ENCODE data around the gene NUP37. TPM values are rescaled to one million over a fixed set of nuclear protein-coding genes. Genes with fewer than 3 reads are reported as not detected.

The NUP37 gene
- polyA plus RNA-seq, 3 donors, result 11.1 to 23.0 (median 20.9) TPM

- intact Hi-C loops (cut with micrococcal nuclease), result loop anchor here (5.0 kb wide), 2 partner anchors 55 to 60 kb away; partner anchors contain the start of genes NUP37 (in 1 of the 2) and PARPBP (in 1 of the 2)
- H3K79me2 ChIP-seq (ENCODE audit: insufficient read depth, low read length), result peaks cover 10% of the 10 kb centered on the region
- no peak for DNase-seq
- Mint-ChIP-seq H3K4me1 (peaks cover 12% of the 10 kb centered on the region), H3K36me3 (peaks cover 10 to 22% of the 10 kb centered on the region in 2 donors), H3K4me3 (no peak overlapping the region), H3K27ac (peak overlapping the region in 5 of 7 donors; percentile 42 to 99 (median 96)), H3K9me3 (no peaks in the 10 kb centered on the region), H3K27me3 (ENCODE audit: low read depth in 3 of 3) (peaks cover 0 to 5% (median 0%) of the 10 kb centered on the region in 3 donors)
- H3K4me1 ChIP-seq (ENCODE audit: control insufficient read depth in 1 of 2, insufficient read depth in 2 of 2, low read length in 2 of 2), result peaks cover 6 to 13% of the 10 kb centered on the region in 2 donors
- no peak overlapping the region for H3K27ac ChIP-seq (ENCODE audit: low read depth in 1 of 2, low read length in 2 of 2)
- H3K36me3 ChIP-seq (replicated peaks in 1 of 2; ENCODE audit: control insufficient read depth in 1 of 2, insufficient read depth in 2 of 2, low read length in 2 of 2), result peaks cover 0 to 19% of the 10 kb centered on the region in 2 donors
- peak overlapping the region; percentile 97 for H2AFZ ChIP-seq (ENCODE audit: insufficient read depth, low read depth, low read length, poor library complexity, severe bottlenecking)
- H3K9ac ChIP-seq (ENCODE audit: insufficient read depth, low read length, poor library complexity, severe bottlenecking), result no peak overlapping the region
- H3K9me3 ChIP-seq (replicated peaks in 1 of 2; ENCODE audit: control insufficient read depth in 1 of 2, insufficient read depth in 1 of 2, low read length in 2 of 2), result no peaks in the 10 kb centered on the region
- TF ChIP-seq CTCF (IDR thresholded peaks at IDR 0.05), result no peak
- peak overlapping the region in 1 of 3 experiments; percentile 90 for H3K4me3 ChIP-seq (replicated peaks in 1 of 3; ENCODE audit: low read depth in 2 of 3, low read length in 3 of 3)
- H4K20me1 ChIP-seq (ENCODE audit: insufficient read depth, low read length), result no peaks in the 10 kb centered on the region
- no peaks in the 10 kb centered on the region for H3K27me3 ChIP-seq (ENCODE audit: control insufficient read depth in 2 of 2, insufficient read depth in 2 of 2, low read length in 2 of 2)
- peak overlapping the region; percentile 80 for H3K4me2 ChIP-seq (replicated peaks; ENCODE audit: extremely low read depth, low read length, poor library complexity, severe bottlenecking)
- 89% methylated on average over 3 of the region's 11 CpGs for WGBS (ENCODE audit: insufficient coverage)
Measured at GRCh38 chr12:102062419-102062806, 57.5 kb downstream of the NUP37 start.

GRCh38 chr12:102061560-102062418, 58.1 kb downstream of the NUP37 start, which contains the start of gene WASHC3:
Gene WASHC3, minus strand, starts transcription at chr12:102061991. Its CDS starts 29 bp downstream, at chr12:102061962.
- Histone ChIP-seq H3K36me3 (replicated peaks in 1 of 2; ENCODE audit: control insufficient read depth in 1 of 2, insufficient read depth in 2 of 2, low read length in 2 of 2) (peaks cover 3 to 25% of the 10 kb centered on the region in 2 donors), H3K4me1 (ENCODE audit: control insufficient read depth in 1 of 2, insufficient read depth in 2 of 2, low read length in 2 of 2) (peaks cover 6 to 13% of the 10 kb centered on the region in 2 donors), H3K9ac (ENCODE audit: insufficient read depth, low read length, poor library complexity, severe bottlenecking) (peak within 1 kb of the TSS; percentile 84), H3K4me3 (replicated peaks in 1 of 3; ENCODE audit: low read depth in 2 of 3, low read length in 3 of 3) (peak within 1 kb of the TSS; percentile 81 to 90 (median 84)), H3K79me2 (ENCODE audit: insufficient read depth, low read length) (peaks cover 10% of the 10 kb centered on the region), H4K20me1 (ENCODE audit: insufficient read depth, low read length) (no peaks in the 10 kb centered on the region), H3K27me3 (ENCODE audit: control insufficient read depth in 2 of 2, insufficient read depth in 2 of 2, low read length in 2 of 2) (no peaks in the 10 kb centered on the region), H3K9me3 (replicated peaks in 1 of 2; ENCODE audit: control insufficient read depth in 1 of 2, insufficient read depth in 1 of 2, low read length in 2 of 2) (no peaks in the 10 kb centered on the region), H3K27ac (ENCODE audit: low read depth in 1 of 2, low read length in 2 of 2) (peak within 1 kb of the TSS; percentile 34 to 92), H3K4me2 (replicated peaks; ENCODE audit: extremely low read depth, low read length, poor library complexity, severe bottlenecking) (peak within 1 kb of the TSS; percentile 80), H2AFZ (ENCODE audit: insufficient read depth, low read depth, low read length, poor library complexity, severe bottlenecking) (peak within 1 kb of the TSS; percentile 97)
- peaks cover 0 to 5% (median 0%) of the 10 kb centered on the region in 3 donors for H3K27me3 Mint-ChIP-seq (ENCODE audit: low read depth in 3 of 3)
- intact Hi-C loops (cut with micrococcal nuclease), result loop anchor here (5.0 kb wide), 2 partner anchors 56 to 61 kb away; partner anchors contain the start of genes NUP37 (in 1 of the 2) and PARPBP (in 1 of the 2)
- peak; percentile 87 to 93 (median 89) for DNase-seq
- under 1% methylated on average over 28 of the region's 44 CpGs for WGBS (ENCODE audit: insufficient coverage)
- no peak for TF ChIP-seq CTCF (IDR thresholded peaks at IDR 0.05)
- no peaks in the 10 kb centered on the region for H3K9me3 Mint-ChIP-seq
- peaks cover 12% of the 10 kb centered on the region for H3K4me1 Mint-ChIP-seq
- peak within 1 kb of the TSS; percentile 89 to 99 (median 97) for H3K27ac Mint-ChIP-seq
- H3K36me3 Mint-ChIP-seq, result peaks cover 14 to 27% of the 10 kb centered on the region in 2 donors
- peak within 1 kb of the TSS; percentile 98 for H3K4me3 Mint-ChIP-seq
